ENCODE measurements around the gene ARHGAP6.

Gene ARHGAP6

GRCh38 chrX:11285651-11286050 lies 380.1 kb downstream of the ARHGAP6 start:
- no peaks in the 10 kb centered on the region for H3K36me3 ChIP-seq (replicated peaks; ENCODE audit: insufficient read depth, low read length)
- TF ChIP-seq EZH2phosphoT487 (IDR thresholded peaks at IDR 0.05; ENCODE audit: low read length) = no peak
- no peak for TF ChIP-seq EZH2 (optimal IDR thresholded peaks at IDR 0.05; ENCODE audit: low read depth, low read length)
- no peak for TF ChIP-seq CTCF (IDR thresholded peaks at IDR 0.05; ENCODE audit: low read length)
- H3K79me2 ChIP-seq (ENCODE audit: low read length) = peaks cover 33% of the 10 kb centered on the region; the same call in 1 of the 2 replicates
- H3K9me2 ChIP-seq (replicated peaks; ENCODE audit: insufficient read depth, low read length) = no peaks in the 10 kb centered on the region
- no peak overlapping the region for H3K9ac ChIP-seq (ENCODE audit: low read length)
- H2AFZ ChIP-seq (ENCODE audit: low read length) = no peak overlapping the region
- H3F3A ChIP-seq (ENCODE audit: insufficient read depth, low read length) = peaks cover under 1% of the 10 kb centered on the region; the same call in 1 of the 2 replicates
- H4K20me1 ChIP-seq (ENCODE audit: insufficient read depth, low read length) = no peaks in the 10 kb centered on the region
- H3K9me3 ChIP-seq (replicated peaks; ENCODE audit: insufficient read depth, low read length) = no peaks in the 10 kb centered on the region
- no peak overlapping the region for H3K4me3 ChIP-seq (ENCODE audit: low read length)
- no peak for DNase-seq
- H3K4me2 ChIP-seq (ENCODE audit: low read depth, low read length) = no peak overlapping the region
- no peaks in the 10 kb centered on the region for H3K27me3 ChIP-seq (replicated peaks; ENCODE audit: insufficient read depth, low read length)
- no peak overlapping the region for H3K27ac ChIP-seq (ENCODE audit: low read length)
- peaks cover 6% of the 10 kb centered on the region for H3K4me1 ChIP-seq (ENCODE audit: low read length)

- no peaks in the 10 kb centered on the region for H3K9me2 ChIP-seq (replicated peaks; ENCODE audit: insufficient read depth, low read length)
- H3F3A ChIP-seq (ENCODE audit: insufficient read depth, low read length) = no peaks in the 10 kb centered on the region
- no peaks in the 10 kb centered on the region for H3K27me3 ChIP-seq (replicated peaks; ENCODE audit: insufficient read depth, low read length)
- H3K27ac ChIP-seq (ENCODE audit: low read length) = no peak overlapping the region
- H3K4me3 ChIP-seq (ENCODE audit: low read length) = no peak overlapping the region
- no peak for DNase-seq
- H3K9me3 ChIP-seq (replicated peaks; ENCODE audit: insufficient read depth, low read length) = no peaks in the 10 kb centered on the region
- H2AFZ ChIP-seq (ENCODE audit: low read length) = no peak overlapping the region
- no peak overlapping the region for H3K4me2 ChIP-seq (ENCODE audit: low read depth, low read length)
- no peak overlapping the region for H3K9ac ChIP-seq (ENCODE audit: low read length)
- no peak for TF ChIP-seq EZH2 (optimal IDR thresholded peaks at IDR 0.05; ENCODE audit: low read depth, low read length)
- no peak for TF ChIP-seq EZH2phosphoT487 (IDR thresholded peaks at IDR 0.05; ENCODE audit: low read length)
- no peak for TF ChIP-seq CTCF (IDR thresholded peaks at IDR 0.05; ENCODE audit: low read length)
- peaks cover 21% of the 10 kb centered on the region for H3K79me2 ChIP-seq (ENCODE audit: low read length)
- H3K4me1 ChIP-seq (ENCODE audit: low read length) = no peaks in the 10 kb centered on the region
- no peaks in the 10 kb centered on the region for H4K20me1 ChIP-seq (ENCODE audit: insufficient read depth, low read length)
- no peaks in the 10 kb centered on the region for H3K36me3 ChIP-seq (replicated peaks; ENCODE audit: insufficient read depth, low read length)
Measured at GRCh38 chrX:11282043-11282442, 383.7 kb downstream of the ARHGAP6 start.

DNA sequence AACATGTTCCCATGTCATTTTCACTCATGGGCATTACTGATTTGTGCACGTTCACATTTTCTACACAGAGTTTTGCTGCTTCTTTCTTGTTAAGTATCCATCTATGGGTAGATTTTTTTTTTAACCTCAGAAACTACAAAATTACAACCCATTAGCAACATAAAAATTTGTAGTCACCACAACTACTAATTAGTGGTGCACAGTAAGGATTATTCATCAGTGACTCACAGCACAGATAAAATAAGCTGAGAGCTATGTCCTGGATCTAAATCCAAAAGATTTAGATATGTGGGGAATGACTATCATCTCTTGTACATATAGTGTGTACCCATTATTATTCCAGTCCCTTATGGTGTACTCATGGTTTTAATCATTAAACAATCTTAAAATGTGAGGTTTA lies 392.2 kb downstream of the ARHGAP6 start:
- peaks cover 33% of the 10 kb centered on the region for H3K79me2 ChIP-seq (ENCODE audit: low read length)
- no peak overlapping the region for H3K27ac ChIP-seq (ENCODE audit: low read length)
- H3K27me3 ChIP-seq (replicated peaks; ENCODE audit: insufficient read depth, low read length) = no peaks in the 10 kb centered on the region
- H2AFZ ChIP-seq (ENCODE audit: low read length) = no peak overlapping the region
- TF ChIP-seq CTCF (IDR thresholded peaks at IDR 0.05; ENCODE audit: low read length) = no peak
- no peak for TF ChIP-seq EZH2phosphoT487 (IDR thresholded peaks at IDR 0.05; ENCODE audit: low read length)
- TF ChIP-seq EZH2 (optimal IDR thresholded peaks at IDR 0.05; ENCODE audit: low read depth, low read length) = no peak
- no peaks in the 10 kb centered on the region for H3K36me3 ChIP-seq (replicated peaks; ENCODE audit: insufficient read depth, low read length)
- no peak overlapping the region for H3K4me3 ChIP-seq (ENCODE audit: low read length)
- H3K4me1 ChIP-seq (ENCODE audit: low read length) = no peaks in the 10 kb centered on the region
- H3F3A ChIP-seq (ENCODE audit: insufficient read depth, low read length) = no peaks in the 10 kb centered on the region
- no peak overlapping the region for H3K4me2 ChIP-seq (ENCODE audit: low read depth, low read length)
- no peaks in the 10 kb centered on the region for H3K9me3 ChIP-seq (replicated peaks; ENCODE audit: insufficient read depth, low read length)
- no peaks in the 10 kb centered on the region for H3K9me2 ChIP-seq (replicated peaks; ENCODE audit: insufficient read depth, low read length)
- DNase-seq = no peak
- H3K9ac ChIP-seq (ENCODE audit: low read length) = no peak overlapping the region
- H4K20me1 ChIP-seq (ENCODE audit: insufficient read depth, low read length) = no peaks in the 10 kb centered on the region
